NCI-H146 treated with DMSO at 0.1 percent for 48 hours (cell line): Measurements from ENCODE around the gene SENP6.
"Not testable (repeated sequence)": the region's sequence is repeated elsewhere in the genome, so short reads cannot be mapped to it uniquely, and the experiment has no call there.

ENCODE experiments used
- DNase-seq: peaks from one replicate; lab custom pipeline; 2025; ENCODE audit not compliant: unreplicated experiment; lab: John Stamatoyannopoulos, UW

SENP6 gene

GRCh38 chr6:75642311-75642710 lies 40.6 kb downstream of the SENP6 start:
- DNase-seq = no peak

GRCh38 chr6:75643173-75643572 lies 41.5 kb downstream of the SENP6 start:
- no peak for DNase-seq

GRCh38 chr6:75656479-75656878 lies 54.8 kb downstream of the SENP6 start:
- DNase-seq = no peak

GRCh38 chr6:75657327-75657726 lies 55.6 kb downstream of the SENP6 start:
- DNase-seq = no peak

- no peak for DNase-seq
Measured at GRCh38 chr6:75666592-75666991, 64.9 kb downstream of the SENP6 start.

GRCh38 chr6:75673884-75674283 lies 72.2 kb downstream of the SENP6 start:
- DNase-seq = no peak

- DNase-seq = no peak
Measured at GRCh38 chr6:75676377-75676776, 74.7 kb downstream of the SENP6 start.

GRCh38 chr6:75682548-75682947 lies 80.9 kb downstream of the SENP6 start:
- not testable (repeated sequence) for DNase-seq

- DNase-seq = not testable (repeated sequence)
Measured at GRCh38 chr6:75683005-75683404, 81.3 kb downstream of the SENP6 start.

- not testable (repeated sequence) for DNase-seq
Measured at GRCh38 chr6:75687535-75687934, 85.9 kb downstream of the SENP6 start.

GRCh38 chr6:75687937-75688336 lies 86.3 kb downstream of the SENP6 start:
- DNase-seq = not testable (repeated sequence)

GRCh38 chr6:75689576-75689975 lies 87.9 kb downstream of the SENP6 start:
- DNase-seq = no peak

- no peak for DNase-seq
Measured at GRCh38 chr6:75691012-75691411, 89.3 kb downstream of the SENP6 start.

- no peak for DNase-seq
Measured at GRCh38 chr6:75693534-75693933, 91.9 kb downstream of the SENP6 start.

- no peak for DNase-seq
Measured at GRCh38 chr6:75694406-75694805, 92.7 kb downstream of the SENP6 start.

GRCh38 chr6:75708334-75708733 lies 106.7 kb downstream of the SENP6 start:
- DNase-seq = not testable (repeated sequence)

GRCh38 chr6:75711173-75711572 lies 109.5 kb downstream of the SENP6 start:
- no peak for DNase-seq

- no peak for DNase-seq
Measured at GRCh38 chr6:75719133-75719532, 117.5 kb downstream of the SENP6 start.

GRCh38 chr6:75723382-75723781 lies 121.7 kb downstream of the SENP6 start:
- DNase-seq = no peak

GRCh38 chr6:75727206-75727605 lies 125.5 kb downstream of the SENP6 start:
- DNase-seq = no peak

GRCh38 chr6:75731029-75731428 lies 129.3 kb downstream of the SENP6 start:
- DNase-seq = not testable (repeated sequence)

- no peak for DNase-seq
Measured at GRCh38 chr6:75735491-75736186, 134.0 kb downstream of the SENP6 start.

- DNase-seq = no peak
Measured at GRCh38 chr6:75743971-75744370, 142.3 kb downstream of the SENP6 start.
